NCI-H2029 (cell line): ENCODE measurements around the gene YPEL2.
"Not testable (repeated sequence)": the region's sequence is repeated elsewhere in the genome, so short reads cannot be mapped to it uniquely, and the experiment has no call there.

Experiments
- DNase-seq: peaks from one replicate; lab custom pipeline; 2025; lab: John Stamatoyannopoulos, UW

Gene YPEL2, protein sequence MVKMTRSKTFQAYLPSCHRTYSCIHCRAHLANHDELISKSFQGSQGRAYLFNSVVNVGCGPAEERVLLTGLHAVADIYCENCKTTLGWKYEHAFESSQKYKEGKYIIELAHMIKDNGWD

GRCh38 chr17:59331129-59331928, at the start of gene YPEL2:
TSS of gene YPEL2 (plus strand) at chr17:59331655. CDS start at chr17:59353410, 21,755 bp downstream.
- DNase-seq: peak; percentile 78

DNA sequence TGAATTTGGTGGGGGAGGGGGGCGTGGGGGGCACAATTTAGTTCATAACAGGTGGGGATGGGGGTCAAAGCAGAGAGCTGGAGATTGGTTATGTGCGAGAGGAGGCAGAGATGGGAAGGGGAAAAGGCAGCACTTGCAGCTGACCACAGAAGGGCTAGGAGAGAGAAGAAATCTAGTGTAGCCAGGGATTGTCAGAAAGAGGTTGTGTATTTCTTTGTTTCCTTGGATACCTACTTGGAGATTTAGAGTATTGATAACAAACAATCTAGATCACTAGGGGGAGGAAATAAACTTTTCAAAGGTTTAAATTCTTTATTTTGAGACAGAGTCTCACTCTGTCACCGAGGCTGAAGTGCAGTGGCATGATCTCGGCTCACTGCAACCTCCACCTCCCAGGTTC, 47.1 kb upstream of the YPEL2 start:
- DNase-seq: no peak

GRCh38 chr17:59287452-59287851, 44.0 kb upstream of the YPEL2 start:
- no peak for DNase-seq

- no peak for DNase-seq
These were observed 43.6 kb upstream of the YPEL2 start for GRCh38 chr17:59287891-59288290.

GRCh38 chr17:59289981-59290301, 41.5 kb upstream of the YPEL2 start:
- DNase-seq: no peak

DNA sequence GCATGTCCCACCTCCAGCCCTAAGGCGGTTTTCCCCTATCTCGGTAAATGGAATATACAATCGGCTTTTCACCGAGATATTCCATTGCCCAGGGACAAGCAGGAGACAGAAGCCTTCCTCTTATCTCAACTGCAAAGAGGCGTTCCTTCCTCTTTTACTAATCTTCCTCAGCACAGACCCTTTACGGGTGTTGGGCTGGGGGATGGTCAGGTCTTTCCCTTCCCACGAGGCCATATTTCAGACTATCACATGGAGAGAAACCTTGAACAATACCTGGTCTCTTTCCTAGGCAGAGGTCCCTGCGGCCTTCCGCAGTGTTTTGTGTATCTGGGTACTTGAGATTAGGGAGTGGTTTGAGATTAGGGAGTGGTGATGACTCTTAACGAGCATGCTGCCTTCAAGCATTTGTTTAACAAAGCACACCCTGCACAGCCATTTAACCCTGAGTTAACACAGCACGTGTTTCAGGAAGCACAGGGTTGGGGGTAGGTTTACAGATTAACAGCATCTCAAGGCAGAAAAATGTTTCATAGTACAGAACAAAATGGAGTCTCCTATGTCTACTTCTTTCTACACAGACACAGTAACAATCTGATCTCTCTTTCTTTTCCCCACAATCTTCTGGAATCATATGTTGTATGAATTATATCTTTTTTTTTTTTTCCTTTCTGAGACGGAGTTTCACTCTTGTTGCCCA, 41.0 kb upstream of the YPEL2 start:
- peak; percentile 45 for DNase-seq

- peak; percentile 15 for DNase-seq
These were observed 39.3 kb upstream of the YPEL2 start for GRCh38 chr17:59292174-59292523.

DNA sequence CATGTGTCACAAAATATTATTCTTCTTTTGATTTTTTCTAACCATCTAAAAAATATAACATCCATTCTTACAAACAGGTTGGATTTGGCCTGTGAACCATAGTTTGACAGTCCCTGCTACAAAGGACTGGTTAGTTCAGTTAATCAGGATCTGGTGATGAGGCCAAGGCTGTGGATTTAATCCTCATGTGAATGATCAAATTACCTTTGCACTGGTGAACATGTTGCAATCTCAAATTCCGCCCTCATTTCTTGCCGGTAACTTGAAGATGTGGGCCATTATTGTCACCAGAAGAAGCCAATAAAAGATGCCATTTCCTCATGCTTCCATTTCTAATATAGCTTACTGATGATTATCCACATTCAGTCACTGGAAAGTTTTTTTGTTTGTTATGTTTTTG, 35.3 kb upstream of the YPEL2 start:
- DNase-seq: no peak

GRCh38 chr17:59298521-59298920, 32.9 kb upstream of the YPEL2 start:
- DNase-seq: no peak

DNA sequence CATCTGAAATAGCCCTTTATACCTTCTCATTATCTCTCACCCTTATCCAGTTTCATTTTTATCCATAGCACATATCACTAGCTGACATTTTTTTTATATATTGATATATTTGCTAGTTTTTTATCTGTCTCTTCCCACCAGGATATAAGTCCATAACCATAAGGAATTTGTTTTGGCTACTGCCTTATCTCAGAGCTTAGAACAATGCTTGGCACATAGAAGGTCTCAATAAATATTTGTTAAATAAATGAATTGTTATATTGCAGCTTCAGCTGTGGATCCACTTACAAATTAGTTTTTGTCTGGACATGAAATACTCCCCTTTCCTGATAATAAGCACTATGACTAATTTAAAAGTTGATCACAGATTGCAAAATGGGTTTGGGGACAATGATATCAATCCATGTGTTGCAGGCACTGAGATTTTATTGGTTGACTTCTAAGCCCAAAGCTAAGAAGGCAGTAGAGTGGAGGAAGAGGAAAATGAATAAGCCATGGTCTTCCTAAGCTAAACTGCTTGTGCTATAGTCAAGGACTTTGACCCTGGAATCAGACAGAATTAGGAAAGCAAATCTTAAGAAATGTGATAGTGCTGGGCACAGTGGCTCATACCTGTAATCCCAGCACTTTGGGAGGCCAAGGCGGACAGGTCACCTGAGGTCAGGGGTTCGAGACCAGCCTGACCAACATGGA, 31.9 kb upstream of the YPEL2 start:
- no peak for DNase-seq

- DNase-seq: no peak
These were observed 30.5 kb upstream of the YPEL2 start for GRCh38 chr17:59300941-59301340.

DNA sequence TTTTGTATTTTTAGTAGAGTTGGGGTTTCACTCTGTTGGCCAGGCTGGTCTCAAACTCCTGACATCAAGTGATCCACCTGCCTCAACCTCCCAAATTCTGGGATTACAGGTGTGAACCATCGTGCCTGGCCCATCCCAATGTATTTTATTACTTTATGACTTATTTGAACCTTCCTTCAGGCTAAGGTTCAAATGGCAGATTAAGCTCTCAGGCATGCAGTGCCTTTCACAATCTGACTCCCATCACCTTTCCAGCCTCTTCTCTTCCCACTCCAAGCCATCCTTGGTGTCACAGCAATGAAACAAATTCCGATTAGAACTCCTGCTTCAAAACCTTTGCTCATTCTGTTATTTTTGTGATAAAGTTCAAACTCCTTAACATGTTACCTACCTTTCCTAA, 26.6 kb upstream of the YPEL2 start:
- DNase-seq: no peak

GRCh38 chr17:59310263-59310920, 21.1 kb upstream of the YPEL2 start:
- no peak for DNase-seq

GRCh38 chr17:59311051-59311468, 20.4 kb upstream of the YPEL2 start:
- DNase-seq: peak; percentile 24

DNA sequence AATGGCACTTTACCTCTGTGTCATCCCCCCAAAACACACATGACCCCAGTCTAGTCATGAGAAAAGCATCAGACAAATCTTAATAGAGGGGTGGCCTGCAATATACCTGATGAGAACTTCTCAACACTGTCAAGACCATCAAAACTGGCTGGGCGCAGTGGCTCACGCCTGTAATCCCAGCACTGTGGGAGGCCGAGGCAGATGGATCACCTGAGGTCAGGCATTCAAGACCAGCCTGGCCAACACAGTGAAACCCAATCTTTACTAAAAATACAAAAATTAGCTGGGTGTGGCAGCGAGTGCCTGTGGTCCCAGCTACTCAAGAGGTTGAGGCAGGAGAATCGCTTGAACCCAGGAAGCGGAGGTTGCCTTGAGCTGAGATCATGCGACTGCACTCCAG, 19.9 kb upstream of the YPEL2 start:
- DNase-seq: not testable (repeated sequence)

DNA sequence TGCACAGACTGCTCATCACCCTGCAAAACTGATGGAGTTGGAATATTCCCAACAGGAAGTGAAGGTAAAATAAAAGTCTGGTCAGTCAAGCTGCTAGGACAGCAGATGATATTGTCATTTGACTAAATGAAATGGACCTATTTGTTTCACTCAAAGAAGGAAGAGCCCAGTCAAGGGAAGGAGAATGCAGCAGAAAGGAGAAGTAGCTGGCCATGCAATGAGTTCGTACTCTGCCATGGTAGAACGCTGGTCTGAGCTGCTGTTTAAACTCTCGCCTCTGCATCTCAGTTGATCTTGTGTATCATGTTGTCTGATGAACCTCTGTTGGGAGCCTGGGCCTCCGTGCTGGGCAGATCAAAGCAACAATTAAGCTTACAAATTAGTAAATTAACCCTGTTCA, 15.6 kb upstream of the YPEL2 start:
- DNase-seq: no peak

DNA sequence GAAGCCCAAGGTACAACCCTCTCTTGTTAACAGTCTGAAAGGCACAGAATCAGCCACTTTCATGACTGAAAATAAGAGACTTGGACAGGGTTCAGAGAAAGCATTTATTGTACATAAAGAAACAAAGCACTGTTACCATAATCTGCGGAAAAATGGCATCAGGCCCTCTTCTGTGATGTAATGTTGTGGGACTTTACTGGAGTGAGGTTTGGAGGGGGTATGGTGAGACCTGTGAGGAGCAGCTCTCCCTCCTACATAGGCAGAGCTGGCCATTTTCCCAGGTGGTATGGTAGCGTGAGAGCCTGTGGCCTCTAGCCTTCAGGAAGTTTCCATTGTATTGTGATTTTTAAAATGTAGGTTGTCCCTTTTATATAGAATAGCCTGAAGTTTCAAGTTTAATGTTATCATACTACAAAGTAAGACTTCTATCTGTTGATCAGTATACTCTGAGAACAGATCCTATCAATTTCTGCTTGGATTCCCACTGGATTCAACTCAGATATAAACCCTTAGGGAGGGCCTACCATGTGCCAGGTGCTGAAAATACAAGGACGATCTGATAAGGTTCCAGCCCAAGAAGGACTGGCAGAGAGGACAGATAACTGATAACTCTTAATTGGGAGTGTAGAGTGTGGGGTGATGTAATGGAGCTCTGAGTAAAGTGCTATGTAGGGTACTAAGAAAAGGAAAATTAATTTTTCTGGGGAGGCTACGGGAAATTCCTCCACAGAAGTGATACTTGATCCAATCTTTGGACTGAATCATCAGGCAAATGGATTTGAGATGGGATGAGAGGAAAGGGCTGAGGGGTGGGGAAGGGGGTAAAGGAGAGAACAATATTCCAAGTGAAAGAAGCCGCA, 4.1 kb upstream of the YPEL2 start:
- no peak for DNase-seq

GRCh38 chr17:59327981-59328290, 3.5 kb upstream of the YPEL2 start:
- peak; percentile 40 for DNase-seq

DNA sequence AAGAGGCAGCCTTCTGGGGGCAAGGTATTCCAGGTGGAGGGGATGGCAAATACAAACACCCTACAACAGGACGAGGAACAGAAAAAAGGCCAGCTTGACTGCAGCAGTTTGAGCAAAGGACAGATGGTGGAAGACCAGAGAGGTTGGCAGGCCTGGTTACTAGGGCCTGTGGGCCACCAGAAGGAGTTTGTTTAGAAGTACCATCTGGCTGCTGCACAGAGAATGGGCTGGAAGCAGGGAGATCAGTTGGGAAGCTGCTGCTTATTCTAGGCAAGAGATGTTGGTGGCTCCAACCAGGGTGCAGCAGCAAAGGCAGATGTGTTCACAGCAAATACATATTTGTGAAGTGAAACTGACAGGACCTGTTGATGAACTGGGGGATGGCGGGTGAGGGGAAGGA, 2.9 kb upstream of the YPEL2 start:
- no peak for DNase-seq

DNA sequence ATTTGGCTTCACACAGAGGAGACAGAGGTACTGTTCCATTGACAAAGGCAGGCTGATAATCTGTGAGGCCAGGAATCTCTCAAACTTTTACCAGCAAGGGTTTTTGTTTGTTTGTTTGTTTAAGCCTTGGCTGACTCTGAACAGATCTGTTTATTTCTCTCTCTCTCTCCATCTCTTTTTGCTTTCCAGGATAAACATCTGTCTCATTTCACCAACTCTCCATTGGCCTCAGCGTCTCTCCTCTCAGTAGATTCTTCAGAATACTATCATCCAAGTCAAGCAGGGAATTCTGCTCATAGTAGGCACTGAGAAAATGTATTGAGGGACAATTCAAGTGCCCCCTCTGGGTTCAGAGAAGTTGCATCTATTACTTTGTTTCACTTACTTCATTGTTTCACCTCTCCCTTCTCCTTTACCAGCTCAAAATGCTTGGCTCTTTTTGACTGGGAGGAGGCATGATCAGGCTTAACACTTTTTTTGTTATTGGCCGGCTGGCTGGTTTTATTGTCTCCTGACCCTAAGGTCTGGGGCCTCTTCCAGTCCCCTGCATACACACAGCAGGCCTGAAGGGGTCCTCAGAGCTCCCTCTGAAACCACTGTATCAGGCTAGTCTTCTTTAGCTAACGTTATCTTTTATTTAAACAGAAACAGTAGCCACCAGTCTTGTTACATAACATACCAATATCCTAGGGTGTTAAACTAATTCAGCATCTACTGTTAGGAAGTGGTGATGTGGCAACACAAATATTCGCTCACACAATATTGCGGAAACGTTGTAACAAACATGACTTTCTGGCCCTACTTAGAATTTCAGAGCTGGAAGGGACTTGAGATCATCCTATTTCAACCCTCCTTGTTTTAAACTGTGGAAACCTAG, 2.0 kb upstream of the YPEL2 start:
- peak; percentile 56 for DNase-seq
